SK-N-SH (cell line): ENCODE data around the gene ALDH18A1. TPM values are rescaled to one million over a fixed set of nuclear protein-coding genes. Genes with fewer than 3 reads are reported as not detected.

Source experiments
- CTCF ChIA-PET: fragments of 300-600, 350-600 bp; formaldehyde crosslinking; extraction: SDS; loops from one replicate; lab custom pipeline; 2021; lab: Yijun Ruan, JAX
- POLR2A ChIA-PET: fragments of 350-600 bp; sonication (Branson Sonifier 250); formaldehyde crosslinking; extraction: SDS; loops from one replicate; lab custom pipeline; 2020; ENCODE audit warnings: antibody characterized with exemption, inconsistent platforms; lab: Yijun Ruan, JAX
- DNase-seq: peaks from one replicate; pipeline ENCODE4 v3.0.0; 2012
- H2AFZ ChIP-seq: fragments of 200-600 bp; sonication (generic); 2 replicates; pipeline ENCODE4 v1.8.1; 2016; ENCODE audit warnings: antibody characterized with exemption, mild to moderate bottlenecking, low read depth
- H3F3A ChIP-seq: fragments of 200-600 bp; sonication (generic); replicated peaks from 2 replicates; pipeline ENCODE3; 2016; ENCODE audit warnings: antibody characterized with exemption, mild to moderate bottlenecking; ENCODE audit not compliant: insufficient read depth
- H3K27ac ChIP-seq, 2 experiments: fragments of 200-500 bp in 1 of 2; fragments of 200-600 bp in 1 of 2; sonication (Bioruptor generic) in 1 of 2; sonication (generic), shearing (Covaris generic) in 1 of 2; 2 replicates each; pipeline versions ENCODE4 v1.5.1 to v1.6.1; 2014 to 2016; ENCODE audit warnings: low read depth in 2 of 2, inconsistent platforms in 1 of 2, low read length in 1 of 2, mild to moderate bottlenecking in 1 of 2, mixed read lengths in 1 of 2
- H3K27me3 ChIP-seq: fragments of 200-600 bp; sonication (generic), shearing (Covaris generic); 2 replicates; pipeline ENCODE4 v1.6.1; 2016; ENCODE audit warnings: mixed run types; ENCODE audit not compliant: insufficient read depth
- H3K36me3 ChIP-seq, 2 experiments: fragments of 200-500 bp in 1 of 2; fragments of 200-600 bp in 1 of 2; sonication (Bioruptor generic) in 1 of 2; sonication (generic) in 1 of 2; replicated peaks in 1 of 2; 2 replicates each; pipeline versions ENCODE3 to v1.5.1; 2014 to 2016; ENCODE audit warnings: low read length in 1 of 2, mild to moderate bottlenecking in 1 of 2; ENCODE audit not compliant: insufficient read depth in 2 of 2, control insufficient read depth in 1 of 2
- H3K4me1 ChIP-seq, 2 experiments: fragments of 200-500 bp in 1 of 2; fragments of 200-600 bp in 1 of 2; sonication (Bioruptor generic) in 1 of 2; sonication (generic), shearing (Covaris generic) in 1 of 2; 2 replicates each; pipeline versions ENCODE4 v1.5.1 to v1.6.1; 2014 to 2016; ENCODE audit warnings: low read depth in 1 of 2, low read length in 1 of 2, mixed run types in 1 of 2; ENCODE audit not compliant: insufficient read depth in 2 of 2, control insufficient read depth in 1 of 2
- H3K4me2 ChIP-seq: fragments of 200-600 bp; sonication (generic), shearing (Covaris generic); 2 replicates; pipeline ENCODE4 v1.6.1; 2017; ENCODE audit warnings: mixed run types
- H3K4me3 ChIP-seq, 2 experiments: fragments of 200-500 bp in 1 of 2; fragments of 200-600 bp in 1 of 2; sonication (Bioruptor generic) in 1 of 2; sonication (generic), shearing (Covaris generic) in 1 of 2; 2 replicates each; pipeline versions ENCODE4 v1.5.1 to v1.8.1; 2014 to 2016; ENCODE audit warnings: low read depth in 2 of 2, inconsistent platforms in 1 of 2, low read length in 1 of 2, mild to moderate bottlenecking in 1 of 2, mixed read lengths in 1 of 2, moderate library complexity in 1 of 2
- H3K79me2 ChIP-seq: fragments of 200-600 bp; sonication (generic); 2 replicates; pipeline ENCODE4 v1.8.1; 2017; ENCODE audit warnings: mild to moderate bottlenecking; ENCODE audit not compliant: insufficient read depth
- H3K9ac ChIP-seq: fragments of 200-600 bp; sonication (generic); 2 replicates; pipeline ENCODE4 v1.6.1; 2017; ENCODE audit warnings: mixed run types
- H3K9me2 ChIP-seq: fragments of 200-600 bp; sonication (generic); 2 replicates; pipeline ENCODE4 v1.6.1; 2017; ENCODE audit warnings: mixed run types
- H3K9me3 ChIP-seq: fragments of 200-600 bp; sonication (generic); 2 replicates; pipeline ENCODE4 v1.6.1; 2017; ENCODE audit warnings: mixed run types, mild to moderate bottlenecking, moderate library complexity
- H4K20me1 ChIP-seq: fragments of 200-600 bp; sonication (generic); 2 replicates; pipeline ENCODE4 v1.6.1; 2017; ENCODE audit warnings: mild to moderate bottlenecking, mixed run types; ENCODE audit not compliant: insufficient read depth
- ELF1 ChIP-seq: IDR thresholded peaks from 2 replicates; pipeline ENCODE4 v1.4.0; 2012
- FOXM1 ChIP-seq: IDR thresholded peaks from 2 replicates; pipeline ENCODE4 v1.4.0; 2012; ENCODE audit warnings: low read depth, mild to moderate bottlenecking
- MAX ChIP-seq: IDR thresholded peaks from 2 replicates; pipeline ENCODE4 v1.4.0; 2012; ENCODE audit warnings: low read depth
- NFIC ChIP-seq: IDR thresholded peaks from 2 replicates; pipeline ENCODE4 v1.4.0; 2012; ENCODE audit warnings: borderline replicate concordance
- NRF1 ChIP-seq: IDR thresholded peaks from 2 replicates; pipeline ENCODE4 v1.6.1; 2012; ENCODE audit warnings: low read depth, mild to moderate bottlenecking, low read length
- POLR2AphosphoS5 ChIP-seq: IDR thresholded peaks from 2 replicates; pipeline ENCODE4 v1.6.1; 2012; ENCODE audit warnings: low read depth, low read length
- RAD21 ChIP-seq: IDR thresholded peaks from 2 replicates; pipeline ENCODE4 v1.6.1; 2012; ENCODE audit warnings: mild to moderate bottlenecking, low read length
- REST ChIP-seq: IDR thresholded peaks from 2 replicates; pipeline ENCODE4 v1.6.1; 2012; ENCODE audit warnings: mild to moderate bottlenecking, low read depth, low read length, moderate library complexity
- SIN3A ChIP-seq: IDR thresholded peaks from 2 replicates; pipeline ENCODE4 v1.6.1; 2012; ENCODE audit warnings: low read depth, mild to moderate bottlenecking, low read length, moderate library complexity, borderline replicate concordance
- TEAD4 ChIP-seq: IDR thresholded peaks from 2 replicates; pipeline ENCODE4 v1.4.0; 2012; ENCODE audit warnings: mild to moderate bottlenecking, borderline replicate concordance; ENCODE audit not compliant: insufficient read depth
- USF2 ChIP-seq: fragments of 150-350 bp; IDR thresholded peaks from 2 replicates; pipeline ENCODE4 v1.6.1; 2017; ENCODE audit warnings: antibody characterized with exemption, low read length, low read depth, borderline replicate concordance
- YY1 ChIP-seq: IDR thresholded peaks from 2 replicates; pipeline ENCODE4 v1.4.0; 2012; ENCODE audit warnings: low read depth, mild to moderate bottlenecking
- ZBTB33 ChIP-seq: IDR thresholded peaks from 2 replicates; pipeline ENCODE4 v1.4.0; 2012; ENCODE audit warnings: low read depth, borderline replicate concordance
- WGBS: methylation state at CpG from one replicate; pipeline ENCODE4 v1.1.6; 2017; ENCODE audit warnings: low lambda C conversion rate; 5-methylcytosine and 5-hydroxymethylcytosine counted together
- polyA plus RNA-seq, 3 experiments: library from polyadenylated mRNA; depleted of rRNA; stranded (reverse); fragments of >200 nt; gene quantifications; 2 replicates each; pipeline ENCODE4 v1.2.3, GENCODE V29; 2012
- TF ChIP-seq, protein P1 (sequence below): IDR thresholded peaks from 2 replicates; pipeline ENCODE4; 2012

ALDH18A1 gene
- polyA plus RNA-seq, 1 of the 3 experiments (the other 2 are of a cell fraction), result 59.5 TPM

- H3K4me3 ChIP-seq, result no peak overlapping the region
- POLR2A ChIA-PET, result no interaction called here
- no peak for DNase-seq
- H3K4me2 ChIP-seq, result no peak overlapping the region
- no peak overlapping the region for H3K27ac ChIP-seq
- no peak for TF ChIP-seq POLR2AphosphoS5
- TF ChIP-seq ZBTB33, result no peak
- TF ChIP-seq FOXM1, result no peak
- no peak for TF ChIP-seq SIN3A
- TF ChIP-seq RAD21, result no peak
- TF ChIP-seq YY1, result no peak
- TF ChIP-seq REST, result no peak
- no peak for TF ChIP-seq NFIC
- TF ChIP-seq ELF1, result no peak
- no peak for TF ChIP-seq NRF1
- no peak for TF ChIP-seq MAX
- TF ChIP-seq TEAD4, result no peak
- no peak for TF ChIP-seq USF2
- TF ChIP-seq, protein P1, sequence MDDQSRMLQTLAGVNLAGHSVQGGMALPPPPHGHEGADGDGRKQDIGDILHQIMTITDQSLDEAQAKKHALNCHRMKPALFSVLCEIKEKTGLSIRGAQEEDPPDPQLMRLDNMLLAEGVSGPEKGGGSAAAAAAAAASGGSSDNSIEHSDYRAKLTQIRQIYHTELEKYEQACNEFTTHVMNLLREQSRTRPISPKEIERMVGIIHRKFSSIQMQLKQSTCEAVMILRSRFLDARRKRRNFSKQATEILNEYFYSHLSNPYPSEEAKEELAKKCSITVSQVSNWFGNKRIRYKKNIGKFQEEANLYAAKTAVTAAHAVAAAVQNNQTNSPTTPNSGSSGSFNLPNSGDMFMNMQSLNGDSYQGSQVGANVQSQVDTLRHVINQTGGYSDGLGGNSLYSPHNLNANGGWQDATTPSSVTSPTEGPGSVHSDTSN, result no peak
- H3F3A ChIP-seq, result no peaks in the 10 kb centered on the region
- peaks cover 29 to 55% of the 10 kb centered on the region in 2 experiments for H3K36me3 ChIP-seq
- 90% methylated on average over 3 of the region's 3 CpGs for WGBS
- CTCF ChIA-PET, result interaction anchor here (1.5 to 12.9 kb wide), 2 partner anchors 230 to 244 kb away, joined by 3 to 214 read pairs; no protein-coding TSS in a partner anchor
- no peaks in the 10 kb centered on the region for H4K20me1 ChIP-seq
- H3K9ac ChIP-seq, result no peak overlapping the region
- H3K27me3 ChIP-seq, result no peaks in the 10 kb centered on the region
- no peak overlapping the region for H2AFZ ChIP-seq
- H3K9me2 ChIP-seq, result no peaks in the 10 kb centered on the region
- H3K9me3 ChIP-seq, result no peaks in the 10 kb centered on the region
- no peaks in the 10 kb centered on the region for H3K4me1 ChIP-seq
- H3K79me2 ChIP-seq, result no peaks in the 10 kb centered on the region
Observed at GRCh38 chr10:95606922-95607321, 49.6 kb downstream of the ALDH18A1 start.
